Stimulated activated CD8-positive, alpha-beta memory T cell treated with anti-CD3 and anti-CD28 coated beads, Interleukin-4, amount 100 ng/mL, for 1 hour (primary cell): Measurements from ENCODE around the gene RNU1-1.
"Not testable (repeated sequence)": the region's sequence is repeated elsewhere in the genome, so short reads cannot be mapped to it uniquely, and the experiment has no call there.

Experiments used
- DNase-seq, 2 donors: peaks; one replicate each; pipeline ENCODE4 v3.0.0-alpha.2; 2020; ENCODE audit warnings: low read depth in 2 of 2, low spot score in 1 of 2

RNU1-1 gene

DNA sequence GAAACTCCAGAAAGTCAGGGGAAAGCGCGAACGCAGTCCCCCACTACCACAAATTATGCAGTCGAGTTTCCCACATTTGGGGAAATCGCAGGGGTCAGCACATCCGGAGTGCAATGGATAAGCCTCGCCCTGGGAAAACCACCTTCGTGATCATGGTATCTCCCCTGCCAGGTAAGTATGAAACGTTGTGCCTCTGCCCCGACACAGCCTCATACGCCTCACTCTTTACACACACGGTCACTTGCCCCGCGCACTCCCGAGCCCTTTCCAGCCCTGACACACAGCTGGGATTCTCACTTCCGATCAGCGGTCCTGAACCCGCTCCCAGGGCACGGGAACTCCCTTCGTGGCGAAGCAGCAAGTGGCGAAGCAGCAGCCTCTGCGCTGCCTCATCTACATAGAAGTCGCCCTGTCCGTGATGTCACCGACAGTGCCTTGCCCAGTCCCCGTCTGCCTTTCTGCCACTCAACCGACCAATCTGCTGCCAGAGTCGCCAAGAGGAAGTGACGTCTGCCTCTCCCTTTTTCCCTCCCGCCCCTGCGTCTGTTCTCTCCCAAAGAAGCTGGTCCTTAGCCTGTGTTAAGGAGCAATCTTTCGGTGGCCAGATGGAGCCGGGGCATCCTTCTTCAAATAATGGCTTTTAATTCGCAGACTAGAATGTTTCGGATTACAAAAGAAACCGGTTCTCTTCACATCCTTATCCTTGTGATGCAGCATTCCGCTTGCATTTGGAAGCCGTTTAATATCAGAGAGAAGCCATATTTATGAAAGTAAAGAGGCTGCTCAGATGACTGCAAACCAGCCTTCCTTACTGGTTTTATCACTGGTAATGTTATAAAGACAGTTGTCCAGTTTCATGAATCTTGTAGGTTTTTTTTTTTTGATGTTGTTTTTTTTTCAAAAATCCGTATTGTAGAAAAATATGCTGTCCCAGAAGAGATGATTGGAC, at the start of gene RNU1-1:
Gene RNU1-1 (minus strand): TSS at position 179 of the 949 bp plus-strand sequence.
- DNase-seq, result peak; percentile 45 to 56

DNA sequence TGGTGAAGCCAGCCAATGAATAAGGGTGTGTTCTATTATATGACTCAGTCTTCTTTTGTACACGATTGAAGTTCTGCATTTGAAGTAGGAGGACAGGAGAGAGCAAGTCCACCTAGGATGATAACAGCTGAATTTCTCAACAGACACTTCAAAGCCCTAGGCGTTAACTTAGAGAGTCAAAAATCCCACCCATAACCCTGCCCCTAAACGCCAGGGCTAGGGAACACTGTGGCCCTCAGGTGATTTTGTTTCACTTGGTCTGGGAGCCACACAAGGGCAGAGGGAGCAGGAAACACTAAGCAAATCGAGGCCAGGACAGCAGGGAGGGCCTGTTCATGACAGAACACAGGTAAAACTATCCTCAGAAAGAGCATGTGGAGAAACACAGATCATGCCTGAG, 47.0 kb upstream of the RNU1-1 start:
- not testable (repeated sequence) for DNase-seq

DNA sequence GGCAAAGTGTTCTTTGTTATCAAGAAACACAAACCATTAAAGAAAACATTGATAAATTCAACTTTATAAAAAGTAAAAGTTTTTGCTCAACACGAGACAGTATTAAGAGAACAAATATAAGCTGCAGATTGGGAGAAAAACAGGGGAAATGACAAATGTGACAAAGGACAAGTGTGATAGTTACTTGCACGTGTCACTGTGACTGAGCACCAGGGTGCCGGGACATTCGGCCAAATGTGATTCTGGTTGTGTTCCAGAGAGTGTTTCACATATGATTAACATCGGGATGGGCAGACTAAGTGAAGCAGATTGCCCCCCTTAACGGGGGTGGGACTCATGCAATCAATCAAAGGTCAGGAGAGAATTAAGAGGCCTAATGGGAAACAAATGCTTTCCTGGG, 46.4 kb upstream of the RNU1-1 start:
- not testable (repeated sequence) for DNase-seq

DNA sequence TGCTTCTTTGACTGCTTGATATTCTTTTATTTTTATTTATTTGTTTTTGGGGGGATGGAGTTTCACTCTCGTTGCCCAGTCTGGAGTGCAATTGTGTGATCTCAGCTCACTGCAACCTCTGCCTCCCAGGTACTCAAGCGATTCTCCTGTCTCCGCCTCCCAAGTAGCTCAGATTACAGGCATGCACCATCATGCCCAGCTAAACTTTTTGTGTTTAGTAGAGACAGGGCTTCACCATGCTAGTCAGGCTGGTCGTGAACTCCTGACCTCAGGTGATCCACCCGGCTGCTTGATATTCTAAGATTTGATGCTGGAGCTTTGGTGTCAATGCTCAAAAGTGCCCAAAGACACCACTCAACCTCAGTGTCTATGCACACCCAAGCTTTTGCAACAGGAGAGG, 45.6 kb upstream of the RNU1-1 start:
- not testable (repeated sequence) for DNase-seq

DNA sequence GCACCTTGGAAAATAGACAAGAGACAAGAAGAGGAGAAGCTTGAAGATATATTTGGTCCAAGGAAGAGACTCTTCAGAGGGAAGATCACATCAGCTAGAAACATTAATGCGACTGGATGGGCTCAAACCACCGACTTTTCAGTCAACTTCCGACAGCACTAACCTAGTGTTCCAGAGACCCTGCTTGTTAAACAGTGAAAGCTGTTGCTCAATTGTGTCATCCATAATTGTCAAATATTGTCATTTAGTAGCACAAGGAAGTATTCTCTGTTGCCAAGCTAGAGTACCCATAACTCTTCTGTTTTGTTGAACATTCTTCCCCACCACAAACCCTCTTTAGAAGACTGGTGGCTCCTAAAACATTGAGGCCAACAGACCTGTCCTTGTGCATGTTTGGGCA, 42.9 kb upstream of the RNU1-1 start:
- not testable (repeated sequence) for DNase-seq

DNA sequence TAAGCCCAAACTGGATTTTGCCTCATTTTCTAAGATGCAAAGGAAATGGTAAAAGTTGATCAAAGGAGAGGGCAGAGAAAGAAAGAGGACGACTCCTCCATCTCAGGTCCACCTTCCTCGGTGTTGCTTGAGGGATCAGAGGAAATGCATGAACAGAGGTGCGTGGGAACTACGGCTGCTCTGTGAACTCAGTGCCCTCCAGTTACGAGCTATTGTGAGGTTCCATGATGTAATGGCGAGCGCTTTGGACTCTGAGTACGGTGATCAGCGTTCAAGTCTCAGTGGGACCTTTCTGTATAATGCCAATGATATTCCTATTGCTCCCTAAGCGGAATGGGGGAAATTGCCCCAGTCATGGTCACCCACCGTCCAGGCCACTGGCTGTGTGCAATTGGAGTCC, 39.2 kb upstream of the RNU1-1 start:
- not testable (repeated sequence) for DNase-seq

DNA sequence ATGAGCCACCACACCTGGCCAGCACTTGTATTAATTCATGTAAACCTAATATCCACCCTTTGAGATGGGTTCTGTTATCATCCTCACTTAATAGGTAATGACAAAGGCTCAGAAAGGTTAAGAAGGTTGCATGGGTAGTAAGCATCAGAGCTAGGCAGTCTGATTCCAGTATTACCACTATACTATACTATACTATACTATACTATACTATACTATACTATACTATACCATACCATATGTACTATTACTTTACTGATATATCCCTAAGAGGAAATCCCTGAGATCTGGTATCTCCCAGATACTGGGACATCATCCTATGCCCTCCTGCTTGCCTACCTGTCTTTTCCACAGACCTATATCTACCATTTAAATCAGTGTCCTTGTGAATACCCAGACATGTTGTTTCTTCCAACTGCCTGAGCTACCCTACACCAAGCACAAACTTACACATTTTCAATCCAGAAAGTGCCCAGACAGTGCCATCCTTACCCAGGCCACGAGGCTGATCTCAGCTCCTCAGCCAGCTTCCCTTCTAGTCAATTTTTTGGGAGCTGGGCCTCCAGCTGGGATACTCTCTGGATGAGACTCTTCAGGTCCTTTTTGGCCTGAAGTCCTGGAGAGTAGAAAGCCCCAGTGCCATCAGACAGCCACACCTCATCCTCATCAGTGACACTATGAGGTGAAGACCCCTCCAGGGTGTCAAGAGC, 36.3 kb upstream of the RNU1-1 start:
- not testable (repeated sequence) for DNase-seq

DNA sequence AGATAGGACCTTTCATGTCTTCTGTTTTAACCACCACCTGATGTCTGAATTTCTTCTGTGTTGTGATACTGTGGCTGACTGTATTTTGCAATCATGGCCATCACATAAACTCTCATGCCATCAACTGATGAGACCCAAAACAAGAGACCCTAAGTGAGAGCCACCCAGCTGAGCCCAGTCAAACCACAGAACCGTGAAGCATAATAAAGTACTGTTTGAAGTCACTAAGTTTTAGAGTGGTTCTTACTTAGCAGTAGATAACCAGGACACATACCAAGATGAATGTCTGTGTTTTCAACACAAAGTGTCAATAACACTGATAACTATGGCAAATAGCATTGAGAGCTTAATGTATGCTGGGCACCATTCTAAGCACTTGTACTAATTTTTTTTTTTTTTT, 35.5 kb upstream of the RNU1-1 start:
- DNase-seq, result not testable (repeated sequence)

DNA sequence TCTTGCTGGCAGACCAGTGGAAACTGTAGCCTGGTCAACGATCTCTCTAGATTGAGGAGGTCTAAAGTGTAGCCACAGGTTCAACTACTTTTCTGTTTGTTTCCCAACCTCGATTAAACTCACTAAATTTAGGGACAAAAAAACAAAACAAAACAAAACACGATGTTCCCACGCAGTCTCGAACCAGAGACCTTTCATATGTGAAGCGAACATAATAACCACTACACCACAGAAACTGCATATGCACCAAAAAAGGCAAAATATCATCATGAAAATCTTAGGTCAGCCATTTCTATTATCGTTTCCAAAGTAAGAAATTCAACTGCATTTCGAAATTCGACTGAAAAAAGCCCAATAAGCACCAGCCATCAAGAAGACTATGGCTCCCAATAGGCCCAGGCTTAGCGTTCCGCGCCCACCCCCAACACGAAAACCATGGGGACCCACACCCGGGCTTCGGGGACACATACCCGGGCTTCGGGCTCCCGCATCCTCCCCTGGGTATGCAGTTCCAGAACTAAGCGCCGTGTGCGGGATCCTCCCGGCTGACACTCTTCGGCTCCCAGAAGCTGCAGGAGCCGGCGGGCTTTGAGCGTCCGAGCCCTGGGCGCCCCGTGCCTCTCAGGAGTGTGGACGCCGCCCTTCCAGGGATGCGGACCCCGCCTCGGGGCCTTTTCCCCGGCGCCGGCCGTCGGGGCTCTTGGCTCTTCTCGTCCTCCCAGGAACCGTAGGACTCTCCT, 33.6 kb upstream of the RNU1-1 start:
- not testable (repeated sequence) for DNase-seq

DNA sequence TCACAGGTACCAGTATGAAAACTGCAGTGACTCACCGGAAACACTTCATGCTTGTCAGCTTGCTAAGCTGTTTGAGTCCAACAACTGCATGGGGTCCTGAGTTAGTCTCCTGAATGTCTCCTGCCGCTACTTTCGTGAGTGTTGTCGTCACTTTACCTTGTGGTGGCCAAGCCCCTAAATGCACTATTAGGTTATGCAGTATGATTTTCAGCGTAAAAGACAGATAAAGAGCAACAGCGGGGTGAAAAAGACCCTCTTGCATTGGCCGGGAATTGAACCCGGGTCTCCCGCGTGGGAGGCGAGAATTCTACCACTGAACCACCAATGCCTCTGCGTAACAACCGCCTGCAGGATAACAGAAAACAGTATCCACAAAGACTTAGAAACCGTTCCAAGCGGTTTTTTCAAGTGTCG, 31.6 kb upstream of the RNU1-1 start:
- DNase-seq, result not testable (repeated sequence)

DNA sequence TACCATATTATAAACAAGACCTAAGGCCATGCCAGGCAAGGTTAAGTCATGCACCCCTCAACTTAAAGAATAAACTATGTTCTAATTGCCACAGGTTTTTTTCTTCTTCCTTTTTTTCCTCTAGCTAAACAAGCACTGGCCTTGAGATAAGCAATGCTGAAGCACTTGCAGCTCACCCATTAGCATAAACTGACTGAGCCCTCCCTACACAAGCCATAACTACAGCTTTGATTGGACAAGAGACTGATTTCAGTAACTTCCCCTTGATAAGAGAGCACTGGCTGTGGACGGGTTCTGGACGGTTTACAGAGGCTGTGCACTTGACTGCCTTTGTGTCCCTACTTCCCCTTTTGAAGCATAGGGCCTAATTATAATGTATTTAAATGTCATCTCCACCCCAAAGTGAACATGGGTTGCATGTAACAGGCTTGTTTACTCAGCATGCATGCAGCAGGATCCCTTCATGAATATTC, 26.4 kb upstream of the RNU1-1 start:
- DNase-seq, result not testable (repeated sequence)

DNA sequence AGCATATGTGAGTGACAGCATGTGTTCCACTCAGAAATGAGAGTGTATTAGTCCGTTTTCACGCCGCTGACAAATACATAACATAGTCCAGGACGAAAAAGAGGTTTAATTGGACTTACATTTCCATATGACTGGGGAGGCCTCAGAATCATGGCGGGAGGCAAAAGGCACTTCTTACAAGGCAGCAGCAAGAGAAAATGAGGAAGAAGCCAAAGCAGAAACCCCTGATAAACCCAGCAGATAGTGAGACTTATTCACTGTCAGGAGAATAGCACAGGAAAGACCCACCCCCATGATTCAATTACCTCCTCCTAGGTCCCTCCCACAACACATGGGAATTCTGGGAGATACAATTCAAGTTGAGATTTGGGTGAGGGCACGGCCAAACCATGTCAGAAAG, 23.4 kb upstream of the RNU1-1 start:
- not testable (repeated sequence) for DNase-seq

DNA sequence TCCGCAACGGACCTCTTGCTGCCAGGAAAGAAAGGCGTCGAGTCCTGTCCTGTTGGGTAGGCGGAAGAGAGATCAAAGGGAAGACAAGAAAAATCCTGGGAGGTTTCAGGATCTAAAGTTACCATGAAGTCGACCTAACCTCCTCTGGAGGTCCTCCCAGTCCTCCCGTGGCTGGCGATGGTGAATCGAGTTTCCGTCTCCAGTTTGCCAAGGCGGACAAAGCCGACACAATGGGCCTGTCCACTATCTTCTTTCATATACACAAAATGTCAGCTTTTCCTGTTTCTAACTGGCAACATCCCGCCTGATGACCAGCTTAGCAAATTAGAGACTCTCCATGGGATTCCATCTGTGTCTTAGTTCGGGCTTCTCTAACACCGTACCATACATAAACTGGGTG, 22.7 kb upstream of the RNU1-1 start:
- not testable (repeated sequence) for DNase-seq

DNA sequence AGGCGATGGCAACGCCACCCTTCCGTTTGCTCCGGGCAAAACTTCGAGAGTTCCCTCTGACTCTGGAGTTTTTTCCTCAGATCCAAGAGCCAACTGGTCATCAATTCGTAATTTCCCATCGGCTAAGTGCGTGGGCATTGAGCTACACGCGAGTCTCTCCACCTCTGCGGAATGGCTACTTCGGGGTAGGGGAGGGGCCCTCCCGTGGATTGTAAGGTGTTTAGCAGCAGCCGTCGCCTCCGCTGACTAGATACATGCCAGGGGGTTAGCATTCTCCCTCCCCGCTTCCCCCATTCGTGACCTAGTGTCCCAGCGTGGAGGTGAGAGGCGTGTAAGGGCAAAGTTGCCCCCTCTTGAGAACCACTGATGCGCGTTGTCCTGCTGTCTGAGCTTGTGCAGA, 21.8 kb upstream of the RNU1-1 start:
- DNase-seq, result not testable (repeated sequence)

DNA sequence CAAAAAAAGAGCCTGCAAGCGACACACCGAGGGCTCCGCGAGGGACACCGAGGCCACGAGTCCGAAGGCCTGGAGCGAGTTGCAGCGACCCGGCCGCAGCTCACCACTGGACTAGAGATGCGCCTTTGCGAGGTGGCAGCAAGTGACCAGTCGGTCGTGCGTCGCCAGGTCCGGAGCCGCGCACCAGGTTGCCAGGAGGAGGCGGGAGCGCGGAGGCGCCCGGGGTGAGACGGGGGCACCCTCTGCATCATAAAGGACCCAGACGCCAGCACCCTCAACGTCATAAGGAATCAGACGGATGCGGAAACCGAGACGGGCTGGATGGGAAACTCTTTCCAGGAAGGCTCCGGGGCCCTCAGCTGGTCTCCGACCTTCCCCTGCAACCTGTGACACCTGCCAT, 21.4 kb upstream of the RNU1-1 start:
- DNase-seq, result not testable (repeated sequence)

DNA sequence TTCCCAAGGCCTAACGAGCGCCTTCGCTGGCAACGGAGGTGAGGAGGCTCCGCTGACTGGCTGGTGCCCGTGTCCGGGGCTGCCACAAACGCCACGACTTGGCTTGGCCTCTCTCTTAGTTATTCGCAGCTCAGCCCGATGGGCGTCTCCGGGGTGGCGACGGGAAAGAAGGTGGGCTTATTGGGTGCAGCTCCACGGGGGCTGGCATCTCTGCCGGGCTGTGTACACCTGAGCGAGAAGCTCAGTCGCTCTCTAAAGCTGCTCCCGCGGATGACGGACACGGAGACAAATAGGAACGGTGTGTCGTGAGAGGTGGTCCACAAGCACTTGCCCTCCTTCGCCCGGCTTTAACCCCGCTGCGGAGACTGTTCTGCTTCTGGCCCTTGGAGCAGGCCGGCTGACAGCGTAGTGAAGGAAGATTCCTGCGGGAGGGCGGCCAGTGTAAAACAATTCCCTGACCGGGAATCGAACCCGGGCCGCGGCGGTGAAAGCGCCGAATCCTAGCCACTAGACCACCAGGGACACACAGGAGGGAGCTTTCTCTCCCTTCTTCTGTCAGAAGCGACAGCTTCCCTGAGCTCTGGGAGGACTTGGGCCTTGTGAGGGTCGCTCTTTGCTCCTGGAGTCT, 20.9 kb upstream of the RNU1-1 start:
- not testable (repeated sequence) for DNase-seq

DNA sequence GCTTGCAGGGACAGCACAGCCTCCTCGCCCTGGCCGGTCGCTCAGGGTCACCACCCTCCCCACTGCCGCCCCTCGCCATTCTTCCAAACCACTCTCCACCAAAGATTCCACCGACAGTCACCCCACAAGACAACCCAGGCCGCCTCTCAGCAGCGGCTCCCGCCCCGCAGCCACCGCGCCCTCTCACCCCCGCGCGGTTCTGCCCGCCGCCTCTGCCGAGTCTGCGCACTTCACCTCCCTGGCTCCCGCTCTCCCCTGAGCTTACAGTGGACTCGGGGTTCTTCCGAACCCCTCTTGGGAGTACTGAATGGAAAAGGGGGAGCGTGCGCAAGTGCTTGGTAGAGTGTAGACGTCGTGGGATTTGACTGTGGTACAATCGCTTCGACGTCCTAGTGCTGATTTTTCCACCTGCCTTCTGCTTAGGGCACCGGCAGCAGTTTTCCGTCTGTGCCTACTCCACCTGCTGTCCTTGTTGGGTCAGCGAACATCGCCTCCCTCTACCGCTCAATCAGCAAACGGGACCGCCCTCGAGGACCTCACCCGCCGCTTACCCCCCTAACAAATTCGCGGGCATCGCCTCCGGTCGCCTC, 20.2 kb upstream of the RNU1-1 start:
- DNase-seq, result not testable (repeated sequence)

DNA sequence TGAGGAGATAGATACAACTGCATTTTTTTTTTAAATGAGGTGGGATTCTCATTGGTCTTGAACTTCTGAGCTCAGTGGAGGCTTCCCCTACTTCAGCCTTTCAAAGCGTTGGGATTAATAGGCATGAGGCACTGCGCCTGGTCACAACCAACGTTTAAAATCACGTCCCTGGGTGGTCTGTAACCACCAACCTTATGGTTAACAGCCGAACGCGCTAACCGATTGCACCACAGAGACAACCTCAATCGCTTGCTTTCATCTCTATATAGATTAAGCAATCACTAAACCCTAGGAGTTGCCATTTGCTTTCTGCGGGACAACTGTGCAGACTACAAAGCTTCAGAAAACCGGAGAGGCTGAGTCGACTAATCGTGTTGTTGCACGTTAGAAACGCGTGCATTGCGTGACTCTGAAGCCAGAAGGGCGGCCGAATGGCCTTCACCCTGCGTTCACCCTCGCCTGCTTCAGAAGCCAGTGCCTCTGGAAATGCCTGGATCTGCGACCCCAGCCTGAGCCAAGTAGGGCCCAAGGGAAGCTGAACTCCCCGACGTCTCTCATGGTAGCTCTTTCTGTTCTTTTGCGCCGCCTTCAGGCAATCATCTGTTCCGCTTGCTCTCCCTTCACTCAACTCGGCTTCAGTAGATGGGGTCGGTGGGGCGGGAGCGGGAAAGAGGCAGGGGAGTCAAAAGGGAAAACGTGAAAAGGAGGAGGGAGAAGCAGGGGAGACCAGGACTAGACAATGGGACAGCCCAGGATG, 18.3 kb upstream of the RNU1-1 start:
- DNase-seq, result not testable (repeated sequence)

DNA sequence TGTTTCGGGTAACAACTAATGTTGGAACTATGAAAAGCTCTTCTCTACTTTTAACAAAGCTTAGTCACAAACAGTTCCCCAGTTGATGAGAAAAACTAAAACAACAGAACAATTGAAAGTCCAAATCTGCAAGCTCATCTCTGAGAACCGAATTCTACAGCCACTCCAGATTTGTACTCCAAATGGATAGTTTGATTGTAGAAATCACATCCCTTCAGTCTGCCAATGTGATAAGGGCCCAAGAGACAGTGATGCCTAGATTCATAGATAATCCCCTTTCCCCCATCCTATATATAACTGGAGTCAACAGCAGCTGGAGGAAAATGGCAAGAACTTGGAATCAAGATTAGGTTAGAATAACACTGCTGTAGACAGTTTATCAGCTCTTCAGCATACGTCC, 14.3 kb upstream of the RNU1-1 start:
- DNase-seq, result not testable (repeated sequence)

DNA sequence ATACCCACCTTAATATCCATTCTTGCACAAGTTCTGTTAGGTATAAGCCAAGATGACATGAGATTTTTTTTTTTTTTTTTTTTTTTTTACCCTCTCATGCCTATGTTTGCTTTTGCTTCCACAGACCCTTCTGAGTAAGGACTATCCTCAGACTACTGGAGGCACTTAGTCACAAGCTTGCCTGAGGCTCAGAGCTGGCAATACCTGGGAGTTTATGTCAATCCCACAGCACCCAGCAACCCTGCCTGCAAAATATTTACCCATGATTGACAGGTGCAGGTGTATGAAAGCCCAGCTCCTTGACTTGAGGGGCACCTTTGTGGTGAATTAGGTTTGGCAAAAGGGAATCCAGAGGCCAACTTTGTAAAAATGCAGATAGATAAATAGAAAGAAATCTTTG, 11.7 kb upstream of the RNU1-1 start:
- not testable (repeated sequence) for DNase-seq
